OCI-LY3 (cell line): ENCODE data around the gene AXIN1.

Experiments
- CTCF ChIP-seq: fragments of 200-600, 300-600 bp; sonication (generic); IDR thresholded peaks from 2 replicates; pipeline ENCODE4 v1.5.1; 2014; ENCODE audit warnings: antibody characterized with exemption, low read length, low read depth
- EZH2phosphoT487 ChIP-seq: fragments of 200-600 bp; shearing (Covaris generic); IDR thresholded peaks from 2 replicates; pipeline ENCODE4 v1.6.1; 2018; ENCODE audit warnings: antibody characterized with exemption, mixed run types, low read depth

DNA sequence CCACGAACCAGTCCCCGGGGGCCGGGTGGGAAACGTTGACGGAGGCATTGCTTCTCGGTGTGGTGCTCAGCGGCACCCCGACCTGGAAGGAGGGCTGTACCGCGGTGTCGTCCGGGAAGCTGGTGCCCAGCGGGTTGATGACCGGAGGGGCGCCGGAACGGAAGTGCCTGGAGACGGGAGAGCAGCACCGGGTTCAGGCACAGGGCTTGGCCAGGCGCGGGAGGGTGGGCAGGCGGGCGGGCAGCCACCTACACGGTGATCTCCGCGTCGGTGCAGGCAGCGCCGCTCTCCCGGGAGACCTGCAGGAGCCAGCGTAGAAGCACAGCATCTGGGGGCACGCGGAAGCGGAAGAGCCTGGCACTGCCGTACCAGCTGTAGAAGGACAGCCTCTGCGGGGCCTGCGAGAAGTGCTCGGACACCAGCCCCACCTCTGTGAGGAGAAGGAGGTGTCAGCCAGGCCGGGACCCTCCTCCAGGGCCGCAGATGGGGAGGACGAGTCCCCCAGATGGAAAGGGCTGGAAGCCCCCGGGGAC is 25.0 kb upstream of the AXIN1 start:
- TF ChIP-seq CTCF, result no peak
- no peak for TF ChIP-seq EZH2phosphoT487
